Adipocyte (in vitro differentiated cells): ENCODE results near the gene MBP.
"Not testable (repeated sequence)": the region's sequence is repeated elsewhere in the genome, so short reads cannot be mapped to it uniquely, and the experiment has no call there.

Experiments
- DNase-seq: peaks from one replicate; pipeline ENCODE4 v3.0.0-alpha.2; 2015; ENCODE audit warnings: low read depth
- H3K27me3 ChIP-seq: replicated peaks from 2 replicates; pipeline ENCODE4 v1.7.0; 2013; ENCODE audit warnings: mild to moderate bottlenecking, low read length, moderate library complexity; ENCODE audit not compliant: control insufficient read depth, insufficient read depth
- H3K36me3 ChIP-seq: 2 replicates; pipeline ENCODE4 v1.7.0; 2013; ENCODE audit warnings: low read length, mild to moderate bottlenecking, moderate library complexity; ENCODE audit not compliant: control insufficient read depth, insufficient read depth, severe bottlenecking
- H3K4me1 ChIP-seq: 2 replicates; pipeline ENCODE4 v1.7.0; 2013; ENCODE audit warnings: mild to moderate bottlenecking, low read length, moderate library complexity; ENCODE audit not compliant: control insufficient read depth, insufficient read depth
- H3K4me3 ChIP-seq: 2 replicates; pipeline ENCODE4 v1.7.0; 2013; ENCODE audit warnings: mild to moderate bottlenecking, low read length, moderate library complexity
- H3K9ac ChIP-seq: 2 replicates; pipeline ENCODE4 v1.7.0; 2013; ENCODE audit warnings: mild to moderate bottlenecking, low read length, moderate library complexity
- H3K9me3 ChIP-seq: 2 replicates; pipeline ENCODE4 v1.7.0; 2013; ENCODE audit warnings: mild to moderate bottlenecking, low read length, moderate library complexity; ENCODE audit not compliant: control insufficient read depth

MBP gene

DNA sequence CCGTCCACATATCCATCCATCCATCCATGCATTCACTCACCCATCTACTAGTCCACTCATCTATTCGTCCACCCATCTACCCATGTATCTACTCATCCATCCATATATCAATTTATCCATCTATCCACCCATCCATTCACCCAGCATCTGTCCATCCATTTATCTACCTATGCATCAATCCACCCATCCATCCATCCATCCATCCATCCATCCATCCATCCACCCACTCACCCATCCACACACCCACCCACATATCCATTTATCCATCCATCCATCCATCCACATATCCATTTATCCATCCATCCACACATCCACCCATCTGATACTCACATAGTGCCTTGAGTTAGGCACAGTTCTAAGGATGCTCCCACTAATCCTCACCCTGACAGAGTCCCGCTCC is 99.0 kb downstream of the MBP start:
- Histone ChIP-seq H3K9ac (no peak overlapping the region), H3K36me3 (no peaks in the 10 kb centered on the region), H3K4me1 (peaks cover 15% of the 10 kb centered on the region)

DNA sequence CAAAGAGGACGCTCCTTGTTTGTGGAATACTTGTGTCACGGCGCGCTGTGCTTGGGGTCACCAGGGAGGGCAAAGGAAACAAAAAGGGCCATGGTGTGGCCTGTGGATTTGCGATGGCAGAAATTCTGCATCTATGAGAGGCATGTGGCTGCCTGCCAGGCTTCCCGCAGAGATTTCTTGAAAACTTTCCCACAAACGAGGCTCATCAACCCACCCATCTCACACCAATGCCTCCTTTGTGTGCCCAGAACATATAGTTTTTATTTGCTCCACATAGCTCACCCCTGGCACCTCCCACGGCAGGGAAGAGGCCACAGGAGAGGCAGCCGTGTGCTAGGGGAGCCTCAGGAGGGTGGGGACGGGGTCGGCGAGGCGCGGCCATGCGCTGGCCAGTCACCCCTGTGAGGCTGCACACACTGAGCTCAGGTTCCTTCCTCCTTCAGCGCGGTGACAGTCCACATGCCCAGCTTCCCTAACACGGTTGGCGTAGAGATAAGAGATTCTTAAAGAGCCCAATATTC is 100.3 kb downstream of the MBP start:
- Histone ChIP-seq H3K27me3 (no peaks in the 10 kb centered on the region), H3K4me3 (no peak overlapping the region), H3K9ac (no peak overlapping the region), H3K4me1 (peaks cover 12% of the 10 kb centered on the region), H3K9me3 (no peaks in the 10 kb centered on the region), H3K36me3 (no peaks in the 10 kb centered on the region)
- DNase-seq = no peak

More for the DNA sequence above, 99.0 kb downstream of the MBP start:
- Histone ChIP-seq H3K27me3 (no peaks in the 10 kb centered on the region), H3K4me3 (no peak overlapping the region), H3K9me3 (no peaks in the 10 kb centered on the region)
- DNase-seq = no peak

DNA sequence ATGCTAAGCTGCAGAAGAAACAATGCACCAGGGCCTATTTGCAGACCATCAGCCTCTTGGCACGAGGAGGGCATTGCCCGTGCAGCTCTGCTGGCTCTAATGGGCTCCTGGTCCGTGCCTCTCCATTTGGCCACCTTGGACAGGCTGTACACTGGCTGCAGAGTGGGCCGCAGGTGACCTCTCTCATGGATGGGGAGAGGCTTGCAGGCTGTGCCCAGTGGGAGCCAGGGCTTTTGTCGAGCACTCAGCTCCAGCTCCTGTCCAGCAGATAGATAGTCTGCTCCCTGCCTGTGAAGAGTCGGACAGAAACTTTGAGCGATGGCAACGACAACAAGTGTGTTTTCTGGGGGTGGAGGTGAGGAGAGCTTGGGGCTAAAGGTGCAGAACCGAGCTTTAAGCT is 100.9 kb downstream of the MBP start:
- Histone ChIP-seq H3K4me3 (no peak overlapping the region), H3K36me3 (no peaks in the 10 kb centered on the region), H3K9me3 (no peaks in the 10 kb centered on the region), H3K4me1 (peaks cover 12% of the 10 kb centered on the region), H3K9ac (no peak overlapping the region), H3K27me3 (no peaks in the 10 kb centered on the region)
- no peak for DNase-seq

DNA sequence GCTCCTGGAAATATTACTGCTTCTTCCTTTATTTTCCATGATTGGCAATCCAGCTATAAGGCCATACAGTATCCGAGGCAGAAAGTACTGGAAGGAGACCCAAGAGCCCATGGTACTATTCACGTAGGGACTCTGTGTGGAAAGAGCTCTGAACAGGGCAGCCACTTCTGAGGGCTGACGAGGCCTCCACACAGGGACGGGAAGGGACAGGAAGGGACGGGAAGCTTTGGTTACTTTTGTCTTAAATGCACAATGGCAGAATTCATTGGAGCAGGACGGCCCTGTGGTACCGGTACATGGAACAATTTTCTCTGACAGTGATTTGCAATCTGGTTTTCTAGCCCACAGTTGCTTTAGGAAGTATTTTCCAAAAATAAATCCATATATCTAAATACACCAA is 102.4 kb downstream of the MBP start:
- no peak for DNase-seq
- Histone ChIP-seq H3K9me3 (no peaks in the 10 kb centered on the region), H3K9ac (no peak overlapping the region), H3K4me3 (no peak overlapping the region), H3K27me3 (no peaks in the 10 kb centered on the region), H3K36me3 (peaks cover 3% of the 10 kb centered on the region), H3K4me1 (peaks cover 6% of the 10 kb centered on the region)

- H3K4me1 ChIP-seq = no peaks in the 10 kb centered on the region
- DNase-seq = no peak
- peaks cover 4% of the 10 kb centered on the region for H3K36me3 ChIP-seq
- H3K27me3 ChIP-seq = no peaks in the 10 kb centered on the region
- H3K4me3 ChIP-seq = no peak overlapping the region
- H3K9ac ChIP-seq = no peak overlapping the region
- H3K9me3 ChIP-seq = no peaks in the 10 kb centered on the region
These were observed 106.7 kb downstream of the MBP start for GRCh38 chr18:77025831-77026363.

DNA sequence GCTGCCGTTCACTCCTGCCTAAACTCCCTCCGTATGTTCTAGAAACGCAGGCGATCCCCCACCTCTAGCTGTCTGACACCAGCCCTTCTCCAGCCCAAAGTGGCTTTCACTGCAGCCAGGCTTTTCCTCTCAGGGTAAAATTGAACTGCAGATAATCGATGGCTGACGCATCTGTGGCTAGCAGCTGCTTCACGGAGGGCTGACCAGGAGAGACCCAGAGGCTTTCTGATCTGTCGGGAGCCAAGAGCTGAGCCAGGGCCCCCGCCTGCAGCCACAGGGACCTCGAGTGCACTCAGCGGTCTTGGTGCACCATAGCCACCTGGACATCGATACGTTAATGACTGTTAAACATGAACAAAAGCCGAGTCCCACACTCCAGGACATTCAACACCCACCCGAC is 107.5 kb downstream of the MBP start:
- H3K9ac ChIP-seq = no peak overlapping the region
- DNase-seq = no peak
- no peaks in the 10 kb centered on the region for H3K27me3 ChIP-seq
- no peaks in the 10 kb centered on the region for H3K9me3 ChIP-seq
- no peak overlapping the region for H3K4me3 ChIP-seq
- H3K4me1 ChIP-seq = no peaks in the 10 kb centered on the region
- peaks cover 4% of the 10 kb centered on the region for H3K36me3 ChIP-seq

DNA sequence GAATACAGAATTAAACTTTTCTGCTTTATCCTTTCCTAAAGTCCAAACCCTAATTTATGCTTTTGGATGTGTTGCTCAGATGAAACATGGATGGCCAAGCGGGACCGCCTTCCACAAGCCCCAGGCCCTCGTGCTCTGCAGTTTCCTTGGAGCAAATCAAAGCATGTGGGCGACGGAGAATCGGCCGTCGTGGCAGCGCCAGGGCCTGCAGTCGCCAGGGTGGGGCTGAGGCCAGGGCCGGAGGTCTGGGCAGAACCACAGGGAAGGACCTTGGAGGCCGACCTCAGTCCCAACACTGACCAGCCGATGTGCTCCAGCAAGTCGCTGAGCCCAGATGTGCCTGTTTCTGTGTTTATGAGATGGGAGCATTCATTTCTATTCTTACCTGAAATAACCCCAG is 108.1 kb downstream of the MBP start:
- no peak for DNase-seq
- Histone ChIP-seq H3K27me3 (no peaks in the 10 kb centered on the region), H3K4me1 (no peaks in the 10 kb centered on the region), H3K9ac (no peak overlapping the region), H3K9me3 (no peaks in the 10 kb centered on the region), H3K4me3 (no peak overlapping the region), H3K36me3 (peaks cover 4% of the 10 kb centered on the region)

GRCh38 chr18:77023102-77023782 is 109.3 kb downstream of the MBP start:
- no peaks in the 10 kb centered on the region for H3K27me3 ChIP-seq
- no peak overlapping the region for H3K4me3 ChIP-seq
- no peaks in the 10 kb centered on the region for H3K4me1 ChIP-seq
- H3K9me3 ChIP-seq = no peaks in the 10 kb centered on the region
- DNase-seq = no peak
- peaks cover 4% of the 10 kb centered on the region for H3K36me3 ChIP-seq
- no peak overlapping the region for H3K9ac ChIP-seq

DNA sequence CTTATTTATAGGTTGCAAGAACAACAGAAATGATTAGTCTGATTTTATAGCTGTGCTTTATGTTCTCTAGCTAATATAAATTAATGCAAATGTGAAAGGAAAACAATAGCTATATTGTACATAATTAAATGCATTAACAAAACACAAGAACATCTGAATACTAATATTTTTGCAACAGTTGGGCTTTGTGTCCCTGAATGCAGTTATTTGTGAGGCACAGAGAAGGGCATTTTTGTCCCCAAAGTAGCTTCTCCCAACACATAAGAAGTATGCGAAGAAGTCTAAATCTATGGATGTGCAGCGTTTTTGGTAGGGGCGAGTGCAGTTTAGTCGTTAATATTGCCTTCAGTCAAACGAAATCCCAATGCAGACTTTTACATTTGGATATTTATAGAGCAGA is 110.0 kb downstream of the MBP start:
- H3K27me3 ChIP-seq = no peaks in the 10 kb centered on the region
- H3K9me3 ChIP-seq = no peaks in the 10 kb centered on the region
- no peaks in the 10 kb centered on the region for H3K4me1 ChIP-seq
- peaks cover 4% of the 10 kb centered on the region for H3K36me3 ChIP-seq
- H3K9ac ChIP-seq = no peak overlapping the region
- no peak overlapping the region for H3K4me3 ChIP-seq
- DNase-seq = no peak

- DNase-seq = no peak
- H3K4me3 ChIP-seq = no peak overlapping the region
- H3K9me3 ChIP-seq = no peaks in the 10 kb centered on the region
- no peaks in the 10 kb centered on the region for H3K4me1 ChIP-seq
- H3K9ac ChIP-seq = no peak overlapping the region
- no peaks in the 10 kb centered on the region for H3K27me3 ChIP-seq
- H3K36me3 ChIP-seq = peaks cover 4% of the 10 kb centered on the region
These were observed 110.5 kb downstream of the MBP start for GRCh38 chr18:77022116-77022515.

DNA sequence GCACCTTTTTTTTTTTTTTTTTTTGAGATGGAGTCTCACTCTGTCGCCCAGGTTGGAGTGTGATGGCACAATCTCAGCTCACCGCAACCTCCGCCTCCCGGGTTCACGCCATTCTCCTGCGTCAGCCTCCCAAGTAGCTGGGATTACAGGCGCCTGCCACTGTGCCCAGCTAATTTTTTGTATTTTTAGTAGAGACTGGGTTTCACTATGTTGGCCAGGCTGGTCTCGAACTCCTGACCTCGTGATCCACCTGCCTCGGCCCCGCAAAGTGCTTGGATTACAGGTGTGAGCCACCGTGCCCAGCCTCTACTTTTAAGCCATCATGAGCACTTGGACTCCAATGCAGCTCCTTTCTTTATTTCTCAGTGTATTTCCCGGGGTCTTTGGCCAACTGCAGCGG is 111.1 kb downstream of the MBP start:
- H3K4me1 ChIP-seq, DNase-seq, H3K9me3 ChIP-seq: not testable (repeated sequence)

DNA sequence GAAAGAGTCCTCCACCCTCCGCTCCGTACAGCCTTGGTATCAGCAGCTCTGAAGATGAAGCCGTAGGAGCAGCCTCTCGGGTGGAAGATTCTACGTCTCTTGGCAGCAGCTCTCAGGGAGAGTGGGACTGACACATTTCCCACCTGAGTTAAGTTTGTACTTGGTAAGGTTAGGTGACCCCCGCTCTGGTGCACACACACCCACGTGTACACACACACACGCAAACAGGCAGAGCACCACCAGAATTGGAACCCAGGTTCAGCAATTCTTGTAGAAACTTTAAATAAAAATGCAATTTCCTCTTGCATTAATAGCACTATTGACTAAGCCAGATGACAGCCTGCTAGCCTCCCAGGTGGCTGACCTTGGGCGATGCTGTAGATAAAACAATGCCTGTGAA is 111.5 kb downstream of the MBP start:
- Histone ChIP-seq H3K36me3 (peaks cover 8% of the 10 kb centered on the region), H3K9me3 (no peaks in the 10 kb centered on the region), H3K27me3 (no peaks in the 10 kb centered on the region), H3K4me3 (no peak overlapping the region), H3K4me1 (no peaks in the 10 kb centered on the region), H3K9ac (no peak overlapping the region)
- no peak for DNase-seq

More for the DNA sequence above, 111.1 kb downstream of the MBP start:
- not testable (repeated sequence) for H3K9ac ChIP-seq, H3K4me3 ChIP-seq, H3K36me3 ChIP-seq, H3K27me3 ChIP-seq
